IPS-18a (cell line): ENCODE measurements around the gene SMIM28.
"Not testable (repeated sequence)": the region's sequence is repeated elsewhere in the genome, so short reads cannot be mapped to it uniquely, and the experiment has no call there.

ENCODE experiments used
- H3K27ac ChIP-seq: one replicate; pipeline ENCODE4 v1.5.1; 2013; ENCODE audit warnings: low read length
- H3K27me3 ChIP-seq: one replicate; pipeline ENCODE4 v1.6.1; 2013; ENCODE audit warnings: mild to moderate bottlenecking, low read length; ENCODE audit not compliant: control insufficient read depth, insufficient read depth
- H3K36me3 ChIP-seq: one replicate; pipeline ENCODE4 v1.6.1; 2013; ENCODE audit warnings: low read depth, low read length; ENCODE audit not compliant: control insufficient read depth
- H3K4me1 ChIP-seq: one replicate; pipeline ENCODE4 v1.6.1; 2013; ENCODE audit warnings: low read depth, low read length; ENCODE audit not compliant: control insufficient read depth
- H3K4me3 ChIP-seq: one replicate; pipeline ENCODE4 v1.5.1; 2013; ENCODE audit warnings: low read length
- H3K9ac ChIP-seq: one replicate; pipeline ENCODE4 v1.6.1; 2013; ENCODE audit warnings: mild to moderate bottlenecking, low read length, moderate library complexity
- H3K9me3 ChIP-seq: one replicate; pipeline ENCODE4 v1.6.1; 2013; ENCODE audit warnings: low read depth, low read length; ENCODE audit not compliant: control insufficient read depth

SMIM28 gene

GRCh38 chr6:138345565-138346285 is 32.0 kb upstream of the SMIM28 start:
- H3K4me3 ChIP-seq: no peak overlapping the region
- H3K27ac ChIP-seq: no peak overlapping the region
- H3K36me3 ChIP-seq: no peaks in the 10 kb centered on the region
- no peak overlapping the region for H3K9ac ChIP-seq
- H3K27me3 ChIP-seq: no peaks in the 10 kb centered on the region
- peaks cover 13% of the 10 kb centered on the region for H3K4me1 ChIP-seq
- no peaks in the 10 kb centered on the region for H3K9me3 ChIP-seq

- no peak overlapping the region for H3K27ac ChIP-seq
- H3K9me3 ChIP-seq: no peaks in the 10 kb centered on the region
- H3K4me3 ChIP-seq: no peak overlapping the region
- H3K9ac ChIP-seq: no peak overlapping the region
- no peaks in the 10 kb centered on the region for H3K36me3 ChIP-seq
- H3K27me3 ChIP-seq: no peaks in the 10 kb centered on the region
- peaks cover 13% of the 10 kb centered on the region for H3K4me1 ChIP-seq
Measured at GRCh38 chr6:138346302-138347195, 31.2 kb upstream of the SMIM28 start.

- no peaks in the 10 kb centered on the region for H3K9me3 ChIP-seq
- no peaks in the 10 kb centered on the region for H3K36me3 ChIP-seq
- H3K4me3 ChIP-seq: no peak overlapping the region
- H3K27me3 ChIP-seq: no peaks in the 10 kb centered on the region
- no peak overlapping the region for H3K27ac ChIP-seq
- no peak overlapping the region for H3K9ac ChIP-seq
- H3K4me1 ChIP-seq: peaks cover 13% of the 10 kb centered on the region
Measured at GRCh38 chr6:138347864-138348263, 29.8 kb upstream of the SMIM28 start.

- Histone ChIP-seq H3K9ac (no peak overlapping the region), H3K9me3 (no peaks in the 10 kb centered on the region), H3K36me3 (no peaks in the 10 kb centered on the region), H3K4me3 (no peak overlapping the region), H3K27me3 (no peaks in the 10 kb centered on the region), H3K4me1 (peaks cover 13% of the 10 kb centered on the region), H3K27ac (no peak overlapping the region)
Measured at GRCh38 chr6:138349891-138350290, 27.8 kb upstream of the SMIM28 start.

- Histone ChIP-seq H3K4me3 (no peak overlapping the region), H3K9me3 (no peaks in the 10 kb centered on the region), H3K4me1 (no peaks in the 10 kb centered on the region), H3K27me3 (no peaks in the 10 kb centered on the region), H3K36me3 (no peaks in the 10 kb centered on the region), H3K27ac (no peak overlapping the region), H3K9ac (no peak overlapping the region)
Measured at GRCh38 chr6:138357928-138358327, 19.8 kb upstream of the SMIM28 start.

GRCh38 chr6:138368684-138369083 is 9.0 kb upstream of the SMIM28 start:
- H3K27ac ChIP-seq, H3K27me3 ChIP-seq, H3K36me3 ChIP-seq, H3K9ac ChIP-seq, H3K4me3 ChIP-seq, H3K4me1 ChIP-seq, H3K9me3 ChIP-seq: not testable (repeated sequence)

GRCh38 chr6:138370631-138371451 is 6.9 kb upstream of the SMIM28 start:
- Histone ChIP-seq H3K9ac (no peak overlapping the region), H3K9me3 (no peaks in the 10 kb centered on the region), H3K27me3 (no peaks in the 10 kb centered on the region), H3K36me3 (no peaks in the 10 kb centered on the region), H3K27ac (no peak overlapping the region), H3K4me1 (no peaks in the 10 kb centered on the region), H3K4me3 (no peak overlapping the region)

- no peaks in the 10 kb centered on the region for H3K27me3 ChIP-seq
- H3K36me3 ChIP-seq: no peaks in the 10 kb centered on the region
- no peak overlapping the region for H3K27ac ChIP-seq
- no peak overlapping the region for H3K4me3 ChIP-seq
- no peaks in the 10 kb centered on the region for H3K9me3 ChIP-seq
- H3K4me1 ChIP-seq: no peaks in the 10 kb centered on the region
- no peak overlapping the region for H3K9ac ChIP-seq
Measured at GRCh38 chr6:138371452-138371711, 6.3 kb upstream of the SMIM28 start.

GRCh38 chr6:138371720-138372119 is 6.0 kb upstream of the SMIM28 start:
- no peak overlapping the region for H3K4me3 ChIP-seq
- no peak overlapping the region for H3K27ac ChIP-seq
- no peaks in the 10 kb centered on the region for H3K36me3 ChIP-seq
- H3K4me1 ChIP-seq: no peaks in the 10 kb centered on the region
- no peaks in the 10 kb centered on the region for H3K9me3 ChIP-seq
- H3K9ac ChIP-seq: no peak overlapping the region
- no peaks in the 10 kb centered on the region for H3K27me3 ChIP-seq

GRCh38 chr6:138372711-138373463 is 4.8 kb upstream of the SMIM28 start:
- Histone ChIP-seq H3K27me3 (no peaks in the 10 kb centered on the region), H3K27ac (no peak overlapping the region), H3K36me3 (no peaks in the 10 kb centered on the region), H3K9ac (no peak overlapping the region), H3K4me3 (no peak overlapping the region), H3K9me3 (no peaks in the 10 kb centered on the region), H3K4me1 (peaks cover under 1% of the 10 kb centered on the region)

- Histone ChIP-seq H3K36me3 (no peaks in the 10 kb centered on the region), H3K27ac (no peak overlapping the region)
Measured at GRCh38 chr6:138374230-138374629, 3.5 kb upstream of the SMIM28 start.

More at GRCh38 chr6:138374230-138374629, 3.5 kb upstream of the SMIM28 start:
- Histone ChIP-seq H3K9me3 (no peaks in the 10 kb centered on the region), H3K4me3 (no peak overlapping the region), H3K9ac (no peak overlapping the region), H3K27me3 (no peaks in the 10 kb centered on the region), H3K4me1 (peaks cover 10% of the 10 kb centered on the region)
